H1 (cell line): ENCODE results near the gene SPATA4. TPM values are rescaled to one million over a fixed set of nuclear protein-coding genes. Genes with fewer than 3 reads are reported as not detected.

Experiments used
- CTCF ChIA-PET: fragments of 300-600 bp; sonication (Branson Sonifier 250); formaldehyde crosslinking; loops from one replicate; lab custom pipeline; 2021; ENCODE audit not compliant: partially characterized antibody; lab: Charles Lee
- POLR2A ChIA-PET: fragments of 300-600 bp; sonication (Branson Sonifier 250); formaldehyde crosslinking; loops from one replicate; lab custom pipeline; 2021; ENCODE audit warnings: inconsistent platforms; ENCODE audit not compliant: partially characterized antibody; lab: Charles Lee
- DNase-seq, 2 experiments: peaks; one replicate each; pipeline versions ENCODE4 v3.0.0 to v3.0.0-alpha.2; 2010 to 2022; ENCODE audit warnings: low spot score in 2 of 2, low read depth in 1 of 2, mixed read lengths in 1 of 2
- FAIRE-seq: peaks from 2 replicates; lab custom pipeline; 2011; peaks lifted over from hg19 to GRCh38; lab: Jason Lieb, UNC
- H2AFZ ChIP-seq: 2 replicates; pipeline ENCODE4 v1.8.1; 2012; ENCODE audit warnings: low read length, inconsistent platforms
- H2AK5ac ChIP-seq: 2 replicates; pipeline ENCODE4 v1.6.1; 2013; ENCODE audit warnings: low read depth, low read length
- H2BK120ac ChIP-seq: replicated peaks from 2 replicates; pipeline ENCODE3; 2013; ENCODE audit warnings: low read depth, low read length, inconsistent platforms
- H2BK12ac ChIP-seq: 2 replicates; pipeline ENCODE4 v1.6.1; 2013; ENCODE audit warnings: low read depth, low read length
- H2BK15ac ChIP-seq: 2 replicates; pipeline ENCODE4 v1.6.1; 2013; ENCODE audit warnings: low read length
- H2BK20ac ChIP-seq: 2 replicates; pipeline ENCODE4 v1.6.1; 2013; ENCODE audit warnings: low read length
- H2BK5ac ChIP-seq: 2 replicates; pipeline ENCODE4 v1.6.1; 2013; ENCODE audit warnings: low read depth, low read length
- H3K14ac ChIP-seq: 2 replicates; pipeline ENCODE4 v1.6.1; 2013; ENCODE audit warnings: inconsistent platforms; ENCODE audit not compliant: insufficient read length
- H3K18ac ChIP-seq: 2 replicates; pipeline ENCODE4 v1.6.1; 2013; ENCODE audit warnings: low read length; ENCODE audit errors: extremely low read depth
- H3K23ac ChIP-seq: 2 replicates; pipeline ENCODE4 v1.6.1; 2013; ENCODE audit warnings: inconsistent platforms; ENCODE audit not compliant: insufficient read length
- H3K23me2 ChIP-seq: 2 replicates; pipeline ENCODE4 v1.6.1; 2013; ENCODE audit warnings: low read depth, low read length
- H3K27ac ChIP-seq: 2 replicates; pipeline ENCODE4 v1.6.1; 2011; ENCODE audit warnings: low read depth, low read length, inconsistent platforms
- H3K27me3 ChIP-seq, 4 experiments: replicated peaks in 1 of 4; 1 replicate in 1 of 4; 2 replicates in 3 of 4; pipeline versions ENCODE4 v1.6.1 to v1.8.1; 2011 to 2013; ENCODE audit warnings: low read length in 3 of 4, mild to moderate bottlenecking in 3 of 4, inconsistent platforms in 2 of 4, mixed read lengths in 2 of 4, moderate library complexity in 1 of 4; ENCODE audit not compliant: control insufficient read depth in 3 of 4, insufficient read depth in 3 of 4; ENCODE audit errors: extremely low read depth in 1 of 4
- H3K36me3 ChIP-seq, 4 experiments: 2 replicates each; pipeline versions ENCODE4 v1.6.1 to v1.8.1; 2011 to 2013; ENCODE audit warnings: mild to moderate bottlenecking in 4 of 4, low read length in 3 of 4, moderate library complexity in 2 of 4, control low read depth in 1 of 4, inconsistent platforms in 1 of 4; ENCODE audit not compliant: insufficient read depth in 4 of 4, control insufficient read depth in 2 of 4
- H3K4ac ChIP-seq: replicated peaks from 2 replicates; pipeline ENCODE3; 2013; ENCODE audit warnings: low read length, low read depth, mixed read lengths, inconsistent platforms; ENCODE audit not compliant: insufficient read length
- H3K4me1 ChIP-seq, 4 experiments: replicated peaks in 1 of 4; 1 replicate in 1 of 4; 2 replicates in 3 of 4; pipeline versions ENCODE4 v1.6.1 to v1.8.1; 2011 to 2013; ENCODE audit warnings: low read length in 3 of 4, inconsistent platforms in 2 of 4, mixed read lengths in 1 of 4; ENCODE audit not compliant: insufficient read depth in 4 of 4, control insufficient read depth in 3 of 4
- H3K4me2 ChIP-seq, 2 experiments: 2 replicates each; pipeline versions ENCODE4 v1.6.1 to v1.8.1; 2011 to 2013; ENCODE audit warnings: low read depth in 2 of 2, low read length in 2 of 2, control low read depth in 1 of 2, inconsistent platforms in 1 of 2, mild to moderate bottlenecking in 1 of 2; ENCODE audit not compliant: insufficient read depth in 1 of 2
- H3K4me3 ChIP-seq, 4 experiments: fragments of 200-600, 300-600 bp in 1 of 4; sonication (generic), shearing (Covaris generic), sonication (Bioruptor Twin) in 1 of 4; 2 replicates each; pipeline versions ENCODE4 v1.5.1 to v1.8.1; 2011 to 2016; ENCODE audit warnings: low read length in 4 of 4, low read depth in 3 of 4, control low read depth in 2 of 4, inconsistent platforms in 2 of 4, mild to moderate bottlenecking in 2 of 4, mixed read lengths in 1 of 4, moderate library complexity in 1 of 4; ENCODE audit not compliant: insufficient read depth in 2 of 4; ENCODE audit errors: extremely low read depth in 1 of 4
- H3K56ac ChIP-seq: replicated peaks from 2 replicates; pipeline ENCODE3; 2013; ENCODE audit warnings: low read depth, mild to moderate bottlenecking, mixed read lengths, low read length, inconsistent platforms; ENCODE audit not compliant: insufficient read length
- H3K79me1 ChIP-seq: 2 replicates; pipeline ENCODE4 v1.6.1; 2013; ENCODE audit warnings: low read depth, low read length, control low read depth
- H3K79me2 ChIP-seq, 2 experiments: 2 replicates each; pipeline versions ENCODE4 v1.6.1 to v1.8.1; 2012 to 2013; ENCODE audit warnings: low read length in 2 of 2, mild to moderate bottlenecking in 2 of 2, inconsistent platforms in 1 of 2; ENCODE audit not compliant: insufficient read depth in 2 of 2, control insufficient read depth in 1 of 2
- H3K9ac ChIP-seq, 4 experiments: replicated peaks in 1 of 4; 1 replicate in 1 of 4; 2 replicates in 3 of 4; pipeline versions ENCODE4 v1.6.1 to v1.8.1; 2011 to 2013; ENCODE audit warnings: low read depth in 3 of 4, low read length in 3 of 4, control low read depth in 2 of 4, mild to moderate bottlenecking in 2 of 4, moderate library complexity in 2 of 4, inconsistent platforms in 1 of 4; ENCODE audit errors: extremely low read depth in 1 of 4
- H3K9me3 ChIP-seq, 2 experiments: 2 replicates each; pipeline versions ENCODE4 v1.6.1 to v1.8.1; 2012 to 2013; ENCODE audit warnings: mild to moderate bottlenecking in 2 of 2, moderate library complexity in 2 of 2, control low read depth in 1 of 2, inconsistent platforms in 1 of 2, low read depth in 1 of 2, low read length in 1 of 2, mixed read lengths in 1 of 2; ENCODE audit not compliant: insufficient read depth in 2 of 2
- H4K20me1 ChIP-seq, 2 experiments: replicated peaks in 1 of 2; 2 replicates each; pipeline versions ENCODE3 to v1.8.1; 2011 to 2013; ENCODE audit warnings: inconsistent platforms in 2 of 2, low read length in 2 of 2, mild to moderate bottlenecking in 1 of 2; ENCODE audit not compliant: insufficient read depth in 2 of 2, control insufficient read depth in 1 of 2
- H4K5ac ChIP-seq: 2 replicates; pipeline ENCODE4 v1.6.1; 2013; ENCODE audit warnings: low read length, low read depth, mixed read lengths, inconsistent platforms; ENCODE audit not compliant: insufficient read length
- H4K8ac ChIP-seq: 2 replicates; pipeline ENCODE4 v1.8.0; 2013; ENCODE audit warnings: mild to moderate bottlenecking, moderate library complexity, low read length, inconsistent platforms; ENCODE audit not compliant: insufficient read depth; ENCODE audit errors: extremely low read depth
- H4K91ac ChIP-seq: replicated peaks from 2 replicates; pipeline ENCODE3; 2013; ENCODE audit warnings: low read length, mixed read lengths, inconsistent platforms; ENCODE audit not compliant: insufficient read length
- ASH2L ChIP-seq: fragments of 200-600, 300-600 bp; sonication (generic); IDR thresholded peaks from one replicate; pipeline ENCODE4 v1.7.1; 2017; ENCODE audit warnings: low read length
- CBX5 ChIP-seq: fragments of 300-800, 300-1000 bp; sonication (generic); IDR thresholded peaks from 2 replicates; pipeline ENCODE4 v1.7.1; 2016; ENCODE audit warnings: antibody characterized with exemption, low read length, low read depth
- CEBPB ChIP-seq: IDR thresholded peaks from 2 replicates; pipeline ENCODE4 v1.6.1; 2012; ENCODE audit warnings: low read depth, low read length
- EGR1 ChIP-seq: IDR thresholded peaks from 2 replicates; pipeline ENCODE4 v1.6.1; 2011; ENCODE audit warnings: low read depth, low read length, borderline replicate concordance
- HDAC6 ChIP-seq: IDR thresholded peaks from one replicate; pipeline ENCODE4 v1.7.1; 2012; ENCODE audit warnings: low read depth, mild to moderate bottlenecking, inconsistent platforms, low read length, moderate library complexity
- JUN ChIP-seq: IDR thresholded peaks from 2 replicates; pipeline ENCODE4 v1.6.1; 2011; ENCODE audit warnings: low read depth, mild to moderate bottlenecking, improper control_type of control experiment, low read length
- MAFK ChIP-seq: IDR thresholded peaks from 2 replicates; pipeline ENCODE4 v1.6.1; 2012; ENCODE audit warnings: low read depth, mild to moderate bottlenecking, improper control_type of control experiment, low read length
- SAP30 ChIP-seq: fragments of 300-600 bp; sonication (generic); IDR thresholded peaks from 2 replicates; pipeline ENCODE4 v1.7.1; 2012; ENCODE audit warnings: low read length, moderate library complexity, mild to moderate bottlenecking, inconsistent platforms; ENCODE audit not compliant: insufficient read depth, insufficient replicate concordance
- SIN3A ChIP-seq, 2 experiments: IDR thresholded peaks in 1 of 2; conservative IDR thresholded peaks in 1 of 2; 2 replicates each; pipeline ENCODE4 v1.6.1; 2011 to 2012; ENCODE audit warnings: low read length in 2 of 2, improper control_type of control experiment in 1 of 2, low read depth in 1 of 2, mild to moderate bottlenecking in 1 of 2
- SRF ChIP-seq: IDR thresholded peaks from 2 replicates; pipeline ENCODE4 v1.6.1; 2011; ENCODE audit warnings: mild to moderate bottlenecking, low read depth, low read length, moderate library complexity
- TBP ChIP-seq: IDR thresholded peaks from 2 replicates; pipeline ENCODE4 v1.6.1; 2011; ENCODE audit warnings: low read depth, low read length, improper control_type of control experiment
- WGBS, 2 experiments: shearing (Covaris generic) in 1 of 2; methylation state at CpG; one replicate each; pipeline versions ENCODE4 v1.1.6 to v1.1.7; 2013 to 2015; ENCODE audit warnings: low lambda C conversion rate in 2 of 2, mixed read lengths in 2 of 2, inconsistent platforms in 1 of 2, low coverage in 1 of 2, missing lambda C conversion rate in 1 of 2; ENCODE audit not compliant: insufficient replicate concordance in 2 of 2, insufficient coverage in 1 of 2, insufficient read length in 1 of 2; ENCODE audit errors: extremely low coverage in 1 of 2, missing lambda C conversion rate in 1 of 2; 5-methylcytosine and 5-hydroxymethylcytosine counted together
- polyA plus RNA-seq, 7 experiments: library from polyadenylated mRNA; depleted of rRNA in 3 of 7; stranded (reverse) in 5 of 7; unstranded in 2 of 7; fragments of >200 nt in 5 of 7; fragments of 200-250 nt in 2 of 7; gene quantifications; 1 replicate in 5 of 7; 2 replicates in 1 of 7; 4 replicates in 1 of 7; pipeline versions ENCODE4 v1.2.1 to v1.2.3, GENCODE V29; 2011 to 2013; ENCODE audit warnings: missing spikeins in 2 of 7, mixed read lengths in 2 of 7
- total RNA-seq: library from RNA; stranded (reverse); fragmentation: NEBNext Ultra II Directional; extraction: Animal tissue kit (Norgen Biotek cat#: 25700); gene quantifications from 2 replicates; pipeline ENCODE4 v1.2.1, GENCODE V29; 2021
- TF ChIP-seq, protein P1 (sequence below): IDR thresholded peaks from 2 replicates; pipeline ENCODE4 v1.6.1; 2011; ENCODE audit warnings: low read length, improper control_type of control experiment

SPATA4 gene
- total and polyA plus RNA-seq, 2 of the 8 experiments (the other 6 are each of a cell fraction or from before 2014, with no cell fraction given) = not detected

DNA sequence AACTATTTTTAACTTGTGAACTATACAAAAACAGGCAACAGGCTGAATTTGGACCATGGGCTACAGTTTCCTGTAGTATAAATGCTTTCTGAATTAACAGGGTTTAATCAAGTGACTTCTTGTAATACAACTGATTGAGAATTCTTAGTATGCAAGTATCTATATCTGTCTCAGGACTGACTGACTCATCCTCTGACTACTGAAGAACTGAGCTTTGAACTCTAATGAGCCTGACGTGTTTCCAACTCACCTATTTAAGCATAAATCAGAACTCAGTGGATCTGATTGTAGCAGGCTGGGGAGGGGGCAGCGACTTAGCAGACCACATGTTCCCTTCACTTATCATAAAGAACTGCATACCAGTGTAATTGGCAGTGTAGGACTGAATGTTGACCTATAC, 7.8 kb downstream of the SPATA4 start:
- H3K9ac ChIP-seq = no peak overlapping the region
- no peak overlapping the region for H3K18ac ChIP-seq
- no peak for FAIRE-seq
- H2BK5ac ChIP-seq = no peak overlapping the region
- no peak for DNase-seq
- H3K79me2 ChIP-seq = no peaks in the 10 kb centered on the region
- H2AFZ ChIP-seq = no peak overlapping the region
- no peak overlapping the region for H3K23ac ChIP-seq
- H3K14ac ChIP-seq = no peak overlapping the region
- H4K8ac ChIP-seq = no peak overlapping the region
- no peak overlapping the region for H2BK15ac ChIP-seq
- no peak overlapping the region for H2BK12ac ChIP-seq
- WGBS, 2 experiments = 69% methylated on average over 2 of the region's 2 CpGs; no CpG with 5 or more reads in 1 of the 2 experiments
- no peak overlapping the region for H2AK5ac ChIP-seq
- H3K4me1 ChIP-seq = peaks cover 2 to 15% (median 7%) of the 10 kb centered on the region in 4 experiments; a peak in 4 of 7 replicates
- no peaks in the 10 kb centered on the region for H3K36me3 ChIP-seq
- H3K4me3 ChIP-seq = no peak overlapping the region
- no peak overlapping the region for H3K27ac ChIP-seq
- no peak overlapping the region for H4K91ac ChIP-seq
- ChIA-PET CTCF (no interaction called here), POLR2A (no interaction called here)
- no peaks in the 10 kb centered on the region for H3K27me3 ChIP-seq
- H3K79me1 ChIP-seq = no peaks in the 10 kb centered on the region
- no peak overlapping the region for H4K5ac ChIP-seq
- no peaks in the 10 kb centered on the region for H4K20me1 ChIP-seq
- no peak overlapping the region for H3K56ac ChIP-seq
- no peak overlapping the region for H3K4ac ChIP-seq
- no peaks in the 10 kb centered on the region for H3K9me3 ChIP-seq
- H3K4me2 ChIP-seq = no peak overlapping the region
- no peaks in the 10 kb centered on the region for H3K23me2 ChIP-seq
- peak overlapping the region; percentile 7 for H2BK120ac ChIP-seq
- no peak overlapping the region for H2BK20ac ChIP-seq
- TF ChIP-seq MAFK (no peak), SAP30 (no peak), EGR1 (no peak), SRF (no peak), ASH2L (no peak), CEBPB (no peak), CBX5 (no peak), JUN (no peak), SIN3A (conservative IDR thresholded peaks at IDR 0.05 in 1 of 2, IDR thresholded peaks at IDR 0.05 in 1 of 2; ENCODE audit: low read depth in 1 of 2, low read length in 2 of 2) (no peak), TBP (no peak), HDAC6 (no peak)
- TF ChIP-seq, protein P1, sequence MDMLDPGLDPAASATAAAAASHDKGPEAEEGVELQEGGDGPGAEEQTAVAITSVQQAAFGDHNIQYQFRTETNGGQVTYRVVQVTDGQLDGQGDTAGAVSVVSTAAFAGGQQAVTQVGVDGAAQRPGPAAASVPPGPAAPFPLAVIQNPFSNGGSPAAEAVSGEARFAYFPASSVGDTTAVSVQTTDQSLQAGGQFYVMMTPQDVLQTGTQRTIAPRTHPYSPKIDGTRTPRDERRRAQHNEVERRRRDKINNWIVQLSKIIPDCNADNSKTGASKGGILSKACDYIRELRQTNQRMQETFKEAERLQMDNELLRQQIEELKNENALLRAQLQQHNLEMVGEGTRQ = no peak
